ENCODE results near the gene KNSTRN. TPM values are rescaled to one million over a fixed set of nuclear protein-coding genes. Genes with fewer than 3 reads are reported as not detected.

The KNSTRN gene
- total and polyA plus RNA-seq, 4 donors: 3.4 to 28.1 (median 8.9) TPM

- Histone ChIP-seq H3K4me1 (ENCODE audit: control insufficient read depth in 4 of 4, insufficient read depth in 4 of 4, low read length in 3 of 4) (peaks cover 7 to 41% (median 22%) of the 10 kb centered on the region in 4 donors), H3K27ac (ENCODE audit: low read depth in 1 of 2, low read length in 2 of 2) (no peak overlapping the region), H3K27me3 (ENCODE audit: control insufficient read depth in 4 of 4, insufficient read depth in 4 of 4, low read length in 3 of 4) (no peaks in the 10 kb centered on the region), H3K9ac (ENCODE audit: low read depth in 1 of 2, low read length in 2 of 2) (no peak overlapping the region), H3K36me3 (ENCODE audit: control insufficient read depth in 4 of 4, insufficient read depth in 3 of 4, low read depth in 1 of 4, low read length in 3 of 4) (no peaks in the 10 kb centered on the region), H3K9me3 (ENCODE audit: control insufficient read depth in 4 of 4, low read length in 3 of 4) (no peaks in the 10 kb centered on the region), H3K4me3 (ENCODE audit: low read depth in 1 of 3, low read length in 3 of 3) (no peak overlapping the region)
- 71% methylated on average over 5 of the region's 5 CpGs for WGBS
- no peak for DNase-seq (ENCODE audit: low spot score)
- no peak for TF ChIP-seq MAX (IDR thresholded peaks at IDR 0.05)
- TF ChIP-seq SP1 (IDR thresholded peaks at IDR 0.05): no peak
- no peak for TF ChIP-seq RXRA (IDR thresholded peaks at IDR 0.05)
- TF ChIP-seq JUND (IDR thresholded peaks at IDR 0.05): no peak
- no peak for TF ChIP-seq FOXA1 (IDR thresholded peaks at IDR 0.05)
- TF ChIP-seq TAF1 (conservative IDR thresholded peaks at IDR 0.05): no peak
These were observed 45.8 kb upstream of the KNSTRN start for GRCh38 chr15:40336744-40337122.

DNA sequence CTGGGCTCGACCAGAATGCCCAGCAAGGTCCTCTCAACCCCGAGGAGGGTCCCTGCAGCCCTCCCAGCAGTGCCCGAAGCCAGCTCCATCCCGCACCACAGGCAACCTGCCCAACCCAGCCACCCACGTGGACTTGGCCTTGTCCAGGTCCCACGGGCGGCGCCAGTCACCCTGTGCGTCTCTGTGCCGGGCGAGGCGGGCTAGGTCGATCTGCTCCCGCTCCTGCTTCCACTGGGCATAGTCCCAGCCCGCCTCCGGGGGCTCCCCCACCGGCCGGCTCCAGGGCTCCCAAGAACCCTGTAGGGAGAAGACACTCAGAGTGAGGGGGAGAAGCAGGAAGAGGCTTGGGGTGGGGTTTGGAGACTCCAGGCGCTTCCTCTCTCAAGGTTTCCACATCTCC, 44.9 kb upstream of the KNSTRN start:
- Histone ChIP-seq H3K4me3 (ENCODE audit: low read depth in 1 of 3, low read length in 3 of 3) (no peak overlapping the region), H3K9me3 (ENCODE audit: control insufficient read depth in 4 of 4, low read length in 3 of 4) (no peaks in the 10 kb centered on the region), H3K27me3 (ENCODE audit: control insufficient read depth in 4 of 4, insufficient read depth in 4 of 4, low read length in 3 of 4) (no peaks in the 10 kb centered on the region), H3K9ac (ENCODE audit: low read depth in 1 of 2, low read length in 2 of 2) (no peak overlapping the region), H3K4me1 (ENCODE audit: control insufficient read depth in 4 of 4, insufficient read depth in 4 of 4, low read length in 3 of 4) (peaks cover 7 to 41% (median 22%) of the 10 kb centered on the region in 4 donors), H3K27ac (ENCODE audit: low read depth in 1 of 2, low read length in 2 of 2) (no peak overlapping the region), H3K36me3 (ENCODE audit: control insufficient read depth in 4 of 4, insufficient read depth in 3 of 4, low read depth in 1 of 4, low read length in 3 of 4) (no peaks in the 10 kb centered on the region)
- TF ChIP-seq ZBTB33 (IDR thresholded peaks at IDR 0.05) (no peak), SP1 (IDR thresholded peaks at IDR 0.05) (no peak), MAX (IDR thresholded peaks at IDR 0.05) (no peak), FOXA2 (IDR thresholded peaks at IDR 0.05) (no peak), REST (IDR thresholded peaks at IDR 0.05) (no peak), RXRA (IDR thresholded peaks at IDR 0.05) (no peak), RAD21 (IDR thresholded peaks at IDR 0.05) (no peak), GABPA (IDR thresholded peaks at IDR 0.05 in 1 of 2, conservative IDR thresholded peaks at IDR 0.05 in 1 of 2) (no peak), TAF1 (conservative IDR thresholded peaks at IDR 0.05) (no peak), HNF4A (conservative IDR thresholded peaks at IDR 0.05) (no peak), FOXA1 (IDR thresholded peaks at IDR 0.05) (no peak), JUND (IDR thresholded peaks at IDR 0.05) (no peak), NR2F2 (IDR thresholded peaks at IDR 0.05) (no peak), YY1 (IDR thresholded peaks at IDR 0.05) (no peak), HNF4G (IDR thresholded peaks at IDR 0.05) (no peak)
- TF ChIP-seq, protein P1, sequence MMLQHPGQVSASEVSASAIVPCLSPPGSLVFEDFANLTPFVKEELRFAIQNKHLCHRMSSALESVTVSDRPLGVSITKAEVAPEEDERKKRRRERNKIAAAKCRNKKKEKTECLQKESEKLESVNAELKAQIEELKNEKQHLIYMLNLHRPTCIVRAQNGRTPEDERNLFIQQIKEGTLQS (IDR thresholded peaks at IDR 0.05): no peak
- TF ChIP-seq, protein P2, sequence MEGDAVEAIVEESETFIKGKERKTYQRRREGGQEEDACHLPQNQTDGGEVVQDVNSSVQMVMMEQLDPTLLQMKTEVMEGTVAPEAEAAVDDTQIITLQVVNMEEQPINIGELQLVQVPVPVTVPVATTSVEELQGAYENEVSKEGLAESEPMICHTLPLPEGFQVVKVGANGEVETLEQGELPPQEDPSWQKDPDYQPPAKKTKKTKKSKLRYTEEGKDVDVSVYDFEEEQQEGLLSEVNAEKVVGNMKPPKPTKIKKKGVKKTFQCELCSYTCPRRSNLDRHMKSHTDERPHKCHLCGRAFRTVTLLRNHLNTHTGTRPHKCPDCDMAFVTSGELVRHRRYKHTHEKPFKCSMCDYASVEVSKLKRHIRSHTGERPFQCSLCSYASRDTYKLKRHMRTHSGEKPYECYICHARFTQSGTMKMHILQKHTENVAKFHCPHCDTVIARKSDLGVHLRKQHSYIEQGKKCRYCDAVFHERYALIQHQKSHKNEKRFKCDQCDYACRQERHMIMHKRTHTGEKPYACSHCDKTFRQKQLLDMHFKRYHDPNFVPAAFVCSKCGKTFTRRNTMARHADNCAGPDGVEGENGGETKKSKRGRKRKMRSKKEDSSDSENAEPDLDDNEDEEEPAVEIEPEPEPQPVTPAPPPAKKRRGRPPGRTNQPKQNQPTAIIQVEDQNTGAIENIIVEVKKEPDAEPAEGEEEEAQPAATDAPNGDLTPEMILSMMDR (IDR thresholded peaks at IDR 0.05; ENCODE audit: low read depth, low read length, missing input control): no peak
- DNase-seq (ENCODE audit: low spot score): no peak
- 77% methylated on average over 19 of the region's 19 CpGs for WGBS

Data from liver (tissue), 9 donors.